Astrocyte (in vitro differentiated cells and primary cell): ENCODE data around the gene BORA. TPM values are rescaled to one million over a fixed set of nuclear protein-coding genes. Genes with fewer than 3 reads are reported as not detected.

Experiments used
- DNase-seq: peaks from one replicate; pipeline ENCODE4 v3.0.0-alpha.2; 2010; ENCODE audit warnings: low read depth
- FAIRE-seq: peaks from 2 replicates; lab custom pipeline; 2011; peaks lifted over from hg19 to GRCh38; lab: Jason Lieb, UNC
- H2AFZ ChIP-seq: 2 replicates; pipeline ENCODE4 v1.6.0; 2012; ENCODE audit warnings: low read depth, low read length, inconsistent platforms
- H3K27ac ChIP-seq: 2 replicates; pipeline ENCODE4 v1.5.1; 2011; ENCODE audit warnings: low read depth, low read length, inconsistent platforms
- H3K27me3 ChIP-seq: 2 replicates; pipeline ENCODE4 v1.6.0; 2011; ENCODE audit warnings: low read length, inconsistent platforms; ENCODE audit not compliant: insufficient read depth
- H3K36me3 ChIP-seq: 2 replicates; pipeline ENCODE4 v1.5.1; 2011; ENCODE audit warnings: low read length, inconsistent platforms; ENCODE audit not compliant: insufficient read depth
- H3K4me1 ChIP-seq: 2 replicates; pipeline ENCODE4 v1.5.1; 2011; ENCODE audit warnings: low read length, inconsistent platforms; ENCODE audit not compliant: insufficient read depth
- H3K4me2 ChIP-seq: 2 replicates; pipeline ENCODE4 v1.6.0; 2012; ENCODE audit warnings: low read length, inconsistent platforms
- H3K4me3 ChIP-seq: 2 replicates; pipeline ENCODE4 v1.5.1; 2011; ENCODE audit warnings: low read depth, mild to moderate bottlenecking, low read length, inconsistent platforms; ENCODE audit not compliant: insufficient read depth
- H3K79me2 ChIP-seq: 2 replicates; pipeline ENCODE4 v1.6.0; 2012; ENCODE audit warnings: mild to moderate bottlenecking, low read length, inconsistent platforms; ENCODE audit not compliant: insufficient read depth
- H3K9ac ChIP-seq: 2 replicates; pipeline ENCODE4 v1.6.0; 2012; ENCODE audit warnings: mild to moderate bottlenecking, low read length, inconsistent platforms
- H3K9me3 ChIP-seq: 2 replicates; pipeline ENCODE4 v1.5.1; 2012; ENCODE audit warnings: low read depth, mild to moderate bottlenecking, low read length, inconsistent platforms; ENCODE audit not compliant: insufficient read depth
- H4K20me1 ChIP-seq: 2 replicates; pipeline ENCODE4 v1.6.0; 2012; ENCODE audit warnings: low read length, inconsistent platforms; ENCODE audit not compliant: insufficient read depth
- H3K27ac Mint-ChIP-seq: one replicate; pipeline ENCODE4 v1.8.0; 2021; ENCODE audit warnings: mild to moderate bottlenecking, mixed read lengths; ENCODE audit not compliant: unreplicated experiment
- H3K27me3 Mint-ChIP-seq: one replicate; pipeline ENCODE4 v1.8.0; 2021; ENCODE audit warnings: low read depth, mixed read lengths; ENCODE audit not compliant: unreplicated experiment
- H3K36me3 Mint-ChIP-seq: one replicate; pipeline ENCODE4 v1.8.0; 2021; ENCODE audit warnings: low read depth, mixed read lengths; ENCODE audit not compliant: unreplicated experiment
- H3K4me1 Mint-ChIP-seq: one replicate; pipeline ENCODE4 v1.8.0; 2021; ENCODE audit warnings: low read depth, mixed read lengths; ENCODE audit not compliant: unreplicated experiment
- H3K4me3 Mint-ChIP-seq: one replicate; pipeline ENCODE4 v1.8.0; 2021; ENCODE audit warnings: mild to moderate bottlenecking, moderate library complexity, mixed read lengths; ENCODE audit not compliant: unreplicated experiment
- H3K9me3 Mint-ChIP-seq: one replicate; pipeline ENCODE4 v1.8.0; 2021; ENCODE audit warnings: mild to moderate bottlenecking, mixed read lengths; ENCODE audit not compliant: unreplicated experiment
- CTCF ChIP-seq: IDR thresholded peaks from 2 replicates; pipeline ENCODE4 v1.5.1; 2011; ENCODE audit warnings: low read depth, mild to moderate bottlenecking, inconsistent platforms, low read length, moderate library complexity; ENCODE audit not compliant: insufficient read depth
- EZH2 ChIP-seq: IDR thresholded peaks from 2 replicates; pipeline ENCODE4 v1.6.1; 2012; ENCODE audit warnings: mild to moderate bottlenecking, low read length, inconsistent platforms; ENCODE audit not compliant: insufficient read depth
- total RNA-seq: library from RNA; stranded (reverse); gene quantifications from 2 replicates; pipeline ENCODE4 v1.2.1, GENCODE V29; 2021

The BORA gene
- total RNA-seq, 1 donor from 2014 or later = 4.8 TPM

DNA sequence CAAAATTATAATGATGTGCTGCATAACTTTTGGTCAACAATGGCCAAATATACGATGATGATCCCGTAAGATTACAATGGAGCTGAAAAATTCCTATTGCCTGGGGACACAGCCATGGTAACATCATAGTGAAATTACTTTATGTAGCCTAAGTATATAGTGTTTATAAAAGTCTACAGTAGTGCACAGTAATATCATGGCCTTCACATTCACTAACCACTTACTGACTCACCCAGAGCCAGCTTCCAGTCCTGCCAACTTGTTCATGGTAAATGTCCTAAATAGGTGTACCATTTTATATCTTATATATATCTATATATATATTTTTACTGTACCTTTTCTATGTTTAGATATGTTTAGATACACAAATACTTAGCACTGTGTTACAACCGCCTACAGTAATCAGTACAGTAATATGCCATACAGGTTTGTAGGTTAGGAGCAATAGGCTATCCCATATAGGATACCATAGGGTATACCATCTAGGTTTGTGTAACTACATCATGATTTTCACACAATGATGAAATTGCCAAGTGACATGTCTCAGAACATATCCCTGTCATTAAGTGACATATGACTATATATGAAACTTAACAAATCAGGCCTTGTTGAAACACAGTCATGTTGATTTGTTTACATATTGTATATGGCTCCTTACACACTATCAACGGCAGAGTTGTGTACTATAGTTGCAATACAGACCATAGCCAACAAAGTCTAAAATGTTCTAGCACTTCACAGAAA lies 30.2 kb downstream of the BORA start:
- DNase-seq (no peak), FAIRE-seq (no peak)
- H3K27ac ChIP-seq = no peak overlapping the region
- no peaks in the 10 kb centered on the region for H3K79me2 ChIP-seq
- H3K36me3 ChIP-seq = peaks cover 72% of the 10 kb centered on the region
- Mint-ChIP-seq H3K36me3 (peaks cover 3% of the 10 kb centered on the region), H3K4me1 (no peaks in the 10 kb centered on the region), H3K27ac (no peak overlapping the region), H3K9me3 (no peaks in the 10 kb centered on the region), H3K27me3 (no peaks in the 10 kb centered on the region), H3K4me3 (no peak overlapping the region)
- H3K4me1 ChIP-seq = no peaks in the 10 kb centered on the region
- H3K9ac ChIP-seq = no peak overlapping the region
- no peak overlapping the region for H3K4me3 ChIP-seq
- H2AFZ ChIP-seq = no peak overlapping the region
- TF ChIP-seq CTCF (no peak), EZH2 (no peak)
- no peaks in the 10 kb centered on the region for H3K9me3 ChIP-seq
- H4K20me1 ChIP-seq = peaks cover 8% of the 10 kb centered on the region
- H3K27me3 ChIP-seq = no peaks in the 10 kb centered on the region
- H3K4me2 ChIP-seq = no peak overlapping the region

DNA sequence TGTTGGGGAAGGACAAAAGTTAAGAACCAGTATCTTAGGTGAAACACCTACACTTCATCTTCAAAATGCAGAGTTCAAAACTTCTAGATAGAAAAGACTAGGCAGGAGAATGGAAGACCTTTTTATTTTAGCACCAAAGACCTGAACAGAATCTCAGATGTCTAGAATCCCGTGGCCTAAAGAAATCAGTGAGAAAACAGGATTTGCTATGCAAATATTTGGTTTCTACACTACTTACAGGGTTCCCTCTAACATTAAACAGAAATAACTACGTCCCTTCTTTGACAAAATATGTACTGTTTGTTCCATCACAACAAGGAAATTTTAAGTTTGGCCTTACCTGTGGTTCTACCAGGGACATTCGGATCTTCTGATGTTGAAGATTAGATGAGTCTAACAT lies 32.5 kb downstream of the BORA start:
- no peaks in the 10 kb centered on the region for H3K27me3 Mint-ChIP-seq
- no peak for DNase-seq
- no peak overlapping the region for H3K4me3 ChIP-seq
- H3K36me3 ChIP-seq = peaks cover 69% of the 10 kb centered on the region
- H3K9me3 Mint-ChIP-seq = no peaks in the 10 kb centered on the region
- H3K4me1 Mint-ChIP-seq = no peaks in the 10 kb centered on the region
- H2AFZ ChIP-seq = no peak overlapping the region
- peaks cover 8% of the 10 kb centered on the region for H4K20me1 ChIP-seq
- H3K4me3 Mint-ChIP-seq = no peak overlapping the region
- H3K4me1 ChIP-seq = no peaks in the 10 kb centered on the region
- no peak overlapping the region for H3K27ac ChIP-seq
- no peak overlapping the region for H3K9ac ChIP-seq
- H3K36me3 Mint-ChIP-seq = peaks cover 3% of the 10 kb centered on the region
- no peaks in the 10 kb centered on the region for H3K27me3 ChIP-seq
- H3K4me2 ChIP-seq = no peak overlapping the region
- no peak for FAIRE-seq
- H3K9me3 ChIP-seq = no peaks in the 10 kb centered on the region
- H3K79me2 ChIP-seq = no peaks in the 10 kb centered on the region
- H3K27ac Mint-ChIP-seq = no peak overlapping the region
- no peak for TF ChIP-seq EZH2
- no peak for TF ChIP-seq CTCF

DNA sequence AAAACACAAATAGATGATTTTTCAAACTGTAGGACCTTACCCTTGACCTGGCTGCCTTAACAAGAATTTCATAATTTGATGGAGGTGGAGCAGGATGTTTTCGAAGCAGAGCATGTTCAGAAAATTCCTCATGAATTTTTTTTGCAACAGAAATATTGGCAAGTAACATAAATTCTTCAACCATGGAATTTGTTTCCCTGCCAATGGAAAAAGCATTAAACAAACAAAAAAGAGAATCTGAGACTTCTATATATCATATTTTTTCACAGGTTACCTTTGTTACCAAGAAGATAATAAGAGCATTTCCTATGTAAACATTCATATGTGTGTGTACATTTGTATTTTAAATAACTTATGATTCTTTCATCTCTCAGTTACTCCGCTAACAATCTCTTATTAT lies 35.7 kb downstream of the BORA start:
- Mint-ChIP-seq H3K4me1 (no peaks in the 10 kb centered on the region), H3K9me3 (no peaks in the 10 kb centered on the region), H3K27ac (no peak overlapping the region), H3K27me3 (no peaks in the 10 kb centered on the region), H3K36me3 (peaks cover 3% of the 10 kb centered on the region), H3K4me3 (no peak overlapping the region)
- H2AFZ ChIP-seq = no peak overlapping the region
- H3K9me3 ChIP-seq = no peaks in the 10 kb centered on the region
- no peak overlapping the region for H3K4me3 ChIP-seq
- FAIRE-seq (no peak), DNase-seq (no peak)
- H3K27ac ChIP-seq = no peak overlapping the region
- H3K27me3 ChIP-seq = no peaks in the 10 kb centered on the region
- H3K9ac ChIP-seq = no peak overlapping the region
- peaks cover 8% of the 10 kb centered on the region for H4K20me1 ChIP-seq
- no peaks in the 10 kb centered on the region for H3K4me1 ChIP-seq
- no peak overlapping the region for H3K4me2 ChIP-seq
- no peak for TF ChIP-seq CTCF
- no peak for TF ChIP-seq EZH2
- H3K36me3 ChIP-seq = peaks cover 84% of the 10 kb centered on the region
- H3K79me2 ChIP-seq = no peaks in the 10 kb centered on the region
